ENCODE data around the gene HERC6.

GRCh38 chr4:88452912-88453311, 74.3 kb downstream of the HERC6 start:
- no peak for TF ChIP-seq ZFX (IDR thresholded peaks at IDR 0.05)
- TF ChIP-seq CTCF (conservative IDR thresholded peaks at IDR 0.05), result no peak

Measured in C4-2B (cell line).